ENCODE data around the gene UNC5C.

Gene UNC5C

GRCh38 chr4:95381843-95382580 is 166.8 kb downstream of the UNC5C start:
- no peaks in the 10 kb centered on the region for H3K4me1 ChIP-seq (ENCODE audit: control insufficient read depth in 1 of 2, insufficient read depth in 2 of 2, low read length in 2 of 2)
- no peak overlapping the region for H3K4me3 ChIP-seq (ENCODE audit: low read depth, low read length)
- no peak overlapping the region for H3K18ac ChIP-seq (ENCODE audit: low read length)
- no peak overlapping the region for H2BK5ac ChIP-seq (ENCODE audit: low read depth, low read length, poor library complexity)
- H2BK12ac ChIP-seq (ENCODE audit: low read length) = no peak overlapping the region
- no peak overlapping the region for H2AK5ac ChIP-seq (ENCODE audit: low read length)
- H2AFZ ChIP-seq (ENCODE audit: insufficient read depth, low read length, poor library complexity) = no peak overlapping the region
- peaks cover 1% of the 10 kb centered on the region for H3K9me3 ChIP-seq (ENCODE audit: insufficient read depth, low read depth, low read length)
- H3K79me2 ChIP-seq (ENCODE audit: control insufficient read depth, insufficient read depth, low read length, poor library complexity) = no peaks in the 10 kb centered on the region
- no CpG with 5 or more reads among the region's 4 CpGs for WGBS (ENCODE audit: extremely low coverage, insufficient coverage, insufficient read length)
- H3K79me1 ChIP-seq (ENCODE audit: low read length) = no peaks in the 10 kb centered on the region
- no peaks in the 10 kb centered on the region for H3K27me3 ChIP-seq (ENCODE audit: insufficient read depth, low read length)
- H3K27ac ChIP-seq (ENCODE audit: low read depth, low read length) = no peak overlapping the region
- no peak overlapping the region for H4K12ac ChIP-seq (ENCODE audit: low read depth, low read length)
- H3K9ac ChIP-seq (ENCODE audit: low read length) = no peak overlapping the region
- no peak overlapping the region for H3K4me2 ChIP-seq (ENCODE audit: low read length)
- no peak overlapping the region for H4K8ac ChIP-seq (ENCODE audit: low read depth, low read length)
- no peak overlapping the region for H2BK120ac ChIP-seq (ENCODE audit: insufficient read depth, low read length, poor library complexity)
- DNase-seq = no peak
- no peak overlapping the region for H3K14ac ChIP-seq (ENCODE audit: low read length)
- peaks cover 2 to 4% of the 10 kb centered on the region in 2 experiments for H3K36me3 ChIP-seq (ENCODE audit: control insufficient read depth in 1 of 2, insufficient read depth in 2 of 2, low read length in 2 of 2)
- no peak overlapping the region for H3K23ac ChIP-seq (ENCODE audit: low read length)
- no peak overlapping the region for H3K4ac ChIP-seq (ENCODE audit: low read depth, low read length)
- no peak overlapping the region for H4K91ac ChIP-seq (ENCODE audit: low read depth, low read length)

- DNase-seq = no peak
- Histone ChIP-seq H3K27ac (ENCODE audit: low read depth, low read length) (no peak overlapping the region), H3K18ac (ENCODE audit: low read length) (no peak overlapping the region), H3K79me1 (ENCODE audit: low read length) (no peaks in the 10 kb centered on the region), H2AFZ (ENCODE audit: insufficient read depth, low read length, poor library complexity) (no peak overlapping the region), H3K9me3 (ENCODE audit: insufficient read depth, low read depth, low read length) (peaks cover 1% of the 10 kb centered on the region), H3K14ac (ENCODE audit: low read length) (no peak overlapping the region), H3K27me3 (ENCODE audit: insufficient read depth, low read length) (no peaks in the 10 kb centered on the region), H3K9ac (ENCODE audit: low read length) (no peak overlapping the region), H3K4ac (ENCODE audit: low read depth, low read length) (no peak overlapping the region), H2BK120ac (ENCODE audit: insufficient read depth, low read length, poor library complexity) (no peak overlapping the region), H3K79me2 (ENCODE audit: control insufficient read depth, insufficient read depth, low read length, poor library complexity) (no peaks in the 10 kb centered on the region), H4K12ac (ENCODE audit: low read depth, low read length) (no peak overlapping the region), H2BK12ac (ENCODE audit: low read length) (no peak overlapping the region), H3K4me2 (ENCODE audit: low read length) (no peak overlapping the region), H2AK5ac (ENCODE audit: low read length) (no peak overlapping the region), H3K4me3 (ENCODE audit: low read depth, low read length) (no peak overlapping the region), H3K36me3 (ENCODE audit: control insufficient read depth in 1 of 2, insufficient read depth in 2 of 2, low read length in 2 of 2) (peaks cover 2 to 4% of the 10 kb centered on the region in 2 experiments), H4K8ac (ENCODE audit: low read depth, low read length) (no peak overlapping the region), H3K23ac (ENCODE audit: low read length) (no peak overlapping the region), H2BK5ac (ENCODE audit: low read depth, low read length, poor library complexity) (no peak overlapping the region), H4K91ac (ENCODE audit: low read depth, low read length) (no peak overlapping the region), H3K4me1 (ENCODE audit: control insufficient read depth in 1 of 2, insufficient read depth in 2 of 2, low read length in 2 of 2) (no peaks in the 10 kb centered on the region)
- WGBS (ENCODE audit: extremely low coverage, insufficient coverage, insufficient read length) = no CpG with 5 or more reads among the region's 13 CpGs
Measured at GRCh38 chr4:95379633-95380032, 169.1 kb downstream of the UNC5C start.

- H3K23ac ChIP-seq (ENCODE audit: low read length) = no peak overlapping the region
- no peak overlapping the region for H2AFZ ChIP-seq (ENCODE audit: insufficient read depth, low read length, poor library complexity)
- no peak overlapping the region for H3K27ac ChIP-seq (ENCODE audit: low read depth, low read length)
- no peak overlapping the region for H4K12ac ChIP-seq (ENCODE audit: low read depth, low read length)
- H3K14ac ChIP-seq (ENCODE audit: low read length) = no peak overlapping the region
- H3K79me1 ChIP-seq (ENCODE audit: low read length) = no peaks in the 10 kb centered on the region
- peaks cover 2% of the 10 kb centered on the region in 2 experiments for H3K36me3 ChIP-seq (ENCODE audit: control insufficient read depth in 1 of 2, insufficient read depth in 2 of 2, low read length in 2 of 2)
- no peak overlapping the region for H3K9ac ChIP-seq (ENCODE audit: low read length)
- no peaks in the 10 kb centered on the region for H3K79me2 ChIP-seq (ENCODE audit: control insufficient read depth, insufficient read depth, low read length, poor library complexity)
- H3K27me3 ChIP-seq (ENCODE audit: insufficient read depth, low read length) = no peaks in the 10 kb centered on the region
- no peak overlapping the region for H4K91ac ChIP-seq (ENCODE audit: low read depth, low read length)
- no peak overlapping the region for H3K18ac ChIP-seq (ENCODE audit: low read length)
- DNase-seq = no peak
- no peak overlapping the region for H3K4me3 ChIP-seq (ENCODE audit: low read depth, low read length)
- no peaks in the 10 kb centered on the region for H3K4me1 ChIP-seq (ENCODE audit: control insufficient read depth in 1 of 2, insufficient read depth in 2 of 2, low read length in 2 of 2)
- no peaks in the 10 kb centered on the region for H3K9me3 ChIP-seq (ENCODE audit: insufficient read depth, low read depth, low read length)
- WGBS (ENCODE audit: extremely low coverage, insufficient coverage, insufficient read length) = no CpG with 5 or more reads among the region's 4 CpGs
- no peak overlapping the region for H3K4me2 ChIP-seq (ENCODE audit: low read length)
- H2AK5ac ChIP-seq (ENCODE audit: low read length) = no peak overlapping the region
- H4K8ac ChIP-seq (ENCODE audit: low read depth, low read length) = no peak overlapping the region
- no peak overlapping the region for H3K4ac ChIP-seq (ENCODE audit: low read depth, low read length)
- no peak overlapping the region for H2BK120ac ChIP-seq (ENCODE audit: insufficient read depth, low read length, poor library complexity)
- no peak overlapping the region for H2BK5ac ChIP-seq (ENCODE audit: low read depth, low read length, poor library complexity)
- H2BK12ac ChIP-seq (ENCODE audit: low read length) = no peak overlapping the region
Measured at GRCh38 chr4:95377366-95377900, 171.3 kb downstream of the UNC5C start.

GRCh38 chr4:95371476-95372224 is 177.1 kb downstream of the UNC5C start:
- H3K4ac ChIP-seq (ENCODE audit: low read depth, low read length) = no peak overlapping the region
- H4K8ac ChIP-seq (ENCODE audit: low read depth, low read length) = no peak overlapping the region
- H3K9me3 ChIP-seq (ENCODE audit: insufficient read depth, low read depth, low read length) = no peaks in the 10 kb centered on the region
- H3K4me3 ChIP-seq (ENCODE audit: low read depth, low read length) = no peak overlapping the region
- H2BK120ac ChIP-seq (ENCODE audit: insufficient read depth, low read length, poor library complexity) = no peak overlapping the region
- H4K91ac ChIP-seq (ENCODE audit: low read depth, low read length) = no peak overlapping the region
- H3K4me1 ChIP-seq (ENCODE audit: control insufficient read depth in 1 of 2, insufficient read depth in 2 of 2, low read length in 2 of 2) = no peaks in the 10 kb centered on the region
- DNase-seq = no peak
- H2BK5ac ChIP-seq (ENCODE audit: low read depth, low read length, poor library complexity) = no peak overlapping the region
- H2AFZ ChIP-seq (ENCODE audit: insufficient read depth, low read length, poor library complexity) = no peak overlapping the region
- H3K23ac ChIP-seq (ENCODE audit: low read length) = no peak overlapping the region
- H3K4me2 ChIP-seq (ENCODE audit: low read length) = no peak overlapping the region
- no peak overlapping the region for H4K12ac ChIP-seq (ENCODE audit: low read depth, low read length)
- no peak overlapping the region for H3K14ac ChIP-seq (ENCODE audit: low read length)
- H3K18ac ChIP-seq (ENCODE audit: low read length) = no peak overlapping the region
- no peaks in the 10 kb centered on the region for H3K79me2 ChIP-seq (ENCODE audit: control insufficient read depth, insufficient read depth, low read length, poor library complexity)
- H3K79me1 ChIP-seq (ENCODE audit: low read length) = no peaks in the 10 kb centered on the region
- H2BK12ac ChIP-seq (ENCODE audit: low read length) = no peak overlapping the region
- WGBS (ENCODE audit: extremely low coverage, insufficient coverage, insufficient read length) = no CpG with 5 or more reads among the region's 3 CpGs
- no peak overlapping the region for H2AK5ac ChIP-seq (ENCODE audit: low read length)
- no peaks in the 10 kb centered on the region for H3K36me3 ChIP-seq (ENCODE audit: control insufficient read depth in 1 of 2, insufficient read depth in 2 of 2, low read length in 2 of 2)
- H3K27me3 ChIP-seq (ENCODE audit: insufficient read depth, low read length) = no peaks in the 10 kb centered on the region
- no peak overlapping the region for H3K9ac ChIP-seq (ENCODE audit: low read length)
- H3K27ac ChIP-seq (ENCODE audit: low read depth, low read length) = no peak overlapping the region
